HEK293T (cell line): ENCODE data around the gene TKTL1.

Experiments
- CTCF ChIA-PET: fragments of 350-600 bp; formaldehyde crosslinking; extraction: SDS; loops from one replicate; lab custom pipeline; 2021; ENCODE audit warnings: antibody characterized with exemption, inconsistent platforms; lab: Yijun Ruan, JAX
- POLR2A ChIA-PET: fragments of 350-600 bp; formaldehyde crosslinking; extraction: SDS; loops from one replicate; lab custom pipeline; 2020; ENCODE audit warnings: antibody characterized with exemption, inconsistent platforms; lab: Yijun Ruan, JAX
- DNase-seq: peaks from one replicate; pipeline ENCODE4 v3.0.0; 2012; ENCODE audit warnings: mixed read lengths; ENCODE audit errors: extremely low spot score
- ARNT ChIP-seq: fragments of 450-650 bp; IDR thresholded peaks from 2 replicates; pipeline ENCODE4 v1.6.1; 2017; ENCODE audit warnings: mild to moderate bottlenecking
- BHLHE40 ChIP-seq: fragments of 450-650 bp; IDR thresholded peaks from 2 replicates; pipeline ENCODE4 v1.6.1; 2016; ENCODE audit warnings: mild to moderate bottlenecking, moderate library complexity, borderline replicate concordance
- CTBP1 ChIP-seq: fragments of 450-650 bp; IDR thresholded peaks from 2 replicates; pipeline ENCODE4 v1.6.1; 2016; ENCODE audit warnings: borderline replicate concordance
- ELF4 ChIP-seq: fragments of 450-650 bp; IDR thresholded peaks from 2 replicates; pipeline ENCODE4 v1.6.1; 2017; ENCODE audit warnings: antibody characterized with exemption
- FOXA1 ChIP-seq: fragments of 450-650 bp; IDR thresholded peaks from 2 replicates; pipeline ENCODE4 v1.6.1; 2016; ENCODE audit warnings: mild to moderate bottlenecking
- FOXK2 ChIP-seq: fragments of 450-650 bp; IDR thresholded peaks from 2 replicates; pipeline ENCODE4 v1.6.1; 2016; ENCODE audit warnings: mild to moderate bottlenecking
- FOXM1 ChIP-seq: fragments of 450-650 bp; IDR thresholded peaks from 2 replicates; pipeline ENCODE4 v1.6.1; 2017; ENCODE audit warnings: mild to moderate bottlenecking, borderline replicate concordance
- HDGF ChIP-seq: fragments of 450-650 bp; IDR thresholded peaks from 2 replicates; pipeline ENCODE4 v1.6.1; 2017; ENCODE audit warnings: antibody characterized with exemption, borderline replicate concordance
- L3MBTL2 ChIP-seq: fragments of 450-650 bp; conservative IDR thresholded peaks from 2 replicates; pipeline ENCODE4 v1.6.1; 2016; ENCODE audit warnings: mild to moderate bottlenecking
- LEF1 ChIP-seq: fragments of 450-650 bp; IDR thresholded peaks from 2 replicates; pipeline ENCODE4 v1.6.1; 2017; ENCODE audit warnings: mild to moderate bottlenecking, borderline replicate concordance
- NFRKB ChIP-seq: fragments of 450-650 bp; IDR thresholded peaks from 2 replicates; pipeline ENCODE4 v1.6.1; 2016; ENCODE audit warnings: mild to moderate bottlenecking, moderate library complexity
- SP1 ChIP-seq: fragments of 450-650 bp; IDR thresholded peaks from 2 replicates; pipeline ENCODE4 v1.6.1; 2017
- SUZ12 ChIP-seq: fragments of 450-650 bp; IDR thresholded peaks from 2 replicates; pipeline ENCODE4 v1.6.1; 2016; ENCODE audit warnings: mild to moderate bottlenecking
- TARDBP ChIP-seq: fragments of 450-650 bp; IDR thresholded peaks from 2 replicates; pipeline ENCODE4 v1.6.1; 2016
- ZNF384 ChIP-seq: fragments of 450-650 bp; IDR thresholded peaks from 2 replicates; pipeline ENCODE4 v1.6.1; 2016
- TF ChIP-seq, protein P1 (sequence below): fragments of 450-650 bp; IDR thresholded peaks from 2 replicates; pipeline ENCODE4 v1.6.1; 2016

Gene TKTL1

DNA sequence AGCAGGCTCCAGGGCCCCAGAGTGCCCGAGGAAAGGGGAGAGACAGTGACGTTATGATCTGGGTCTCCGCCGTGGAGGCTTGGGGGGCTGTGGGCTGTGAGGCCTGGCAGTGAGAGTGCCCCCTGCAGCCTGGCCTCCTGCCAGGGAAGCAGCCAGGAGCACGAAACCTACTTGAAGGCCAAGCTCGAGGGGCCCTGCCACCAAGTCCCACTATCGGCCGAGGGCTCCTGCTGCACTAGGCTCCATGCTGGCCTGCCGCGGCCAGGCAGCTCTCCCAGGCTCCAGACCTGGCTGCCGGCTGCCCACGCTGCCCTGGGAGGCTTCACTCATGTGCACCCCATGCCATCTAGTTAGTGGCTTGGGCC is 60.2 kb downstream of the TKTL1 start:
- POLR2A ChIA-PET: no interaction called here
- no peak for DNase-seq
- TF ChIP-seq ARNT (no peak), SUZ12 (no peak)
- CTCF ChIA-PET: no interaction called here

DNA sequence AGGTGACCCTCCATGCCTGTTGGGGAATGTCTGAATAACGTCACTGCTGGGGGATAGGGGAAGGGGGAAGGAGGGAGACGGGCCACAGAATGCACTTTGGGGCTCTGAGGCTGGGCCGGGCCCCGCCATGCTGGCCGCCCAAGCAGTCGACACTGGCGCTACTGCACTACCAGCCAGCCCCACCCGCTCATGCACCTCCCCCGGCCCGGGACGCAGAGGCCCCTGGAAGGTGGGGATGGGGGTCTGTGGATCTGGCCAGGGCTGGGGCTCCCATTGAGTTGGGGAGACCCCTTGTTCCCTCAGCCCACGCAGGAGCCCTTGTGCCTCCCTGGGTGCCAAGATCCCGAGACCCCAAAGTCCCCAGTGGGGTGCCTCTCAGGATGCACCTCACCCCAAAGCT is 61.0 kb downstream of the TKTL1 start:
- TF ChIP-seq LEF1: no peak
- TF ChIP-seq, protein P1, sequence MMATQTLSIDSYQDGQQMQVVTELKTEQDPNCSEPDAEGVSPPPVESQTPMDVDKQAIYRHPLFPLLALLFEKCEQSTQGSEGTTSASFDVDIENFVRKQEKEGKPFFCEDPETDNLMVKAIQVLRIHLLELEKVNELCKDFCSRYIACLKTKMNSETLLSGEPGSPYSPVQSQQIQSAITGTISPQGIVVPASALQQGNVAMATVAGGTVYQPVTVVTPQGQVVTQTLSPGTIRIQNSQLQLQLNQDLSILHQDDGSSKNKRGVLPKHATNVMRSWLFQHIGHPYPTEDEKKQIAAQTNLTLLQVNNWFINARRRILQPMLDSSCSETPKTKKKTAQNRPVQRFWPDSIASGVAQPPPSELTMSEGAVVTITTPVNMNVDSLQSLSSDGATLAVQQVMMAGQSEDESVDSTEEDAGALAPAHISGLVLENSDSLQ: no peak
- TF ChIP-seq SP1: no peak
- no peak for TF ChIP-seq SUZ12
- TF ChIP-seq ELF4: no peak
- DNase-seq: no peak
- ChIA-PET POLR2A (no interaction called here), CTCF (no interaction called here)

DNA sequence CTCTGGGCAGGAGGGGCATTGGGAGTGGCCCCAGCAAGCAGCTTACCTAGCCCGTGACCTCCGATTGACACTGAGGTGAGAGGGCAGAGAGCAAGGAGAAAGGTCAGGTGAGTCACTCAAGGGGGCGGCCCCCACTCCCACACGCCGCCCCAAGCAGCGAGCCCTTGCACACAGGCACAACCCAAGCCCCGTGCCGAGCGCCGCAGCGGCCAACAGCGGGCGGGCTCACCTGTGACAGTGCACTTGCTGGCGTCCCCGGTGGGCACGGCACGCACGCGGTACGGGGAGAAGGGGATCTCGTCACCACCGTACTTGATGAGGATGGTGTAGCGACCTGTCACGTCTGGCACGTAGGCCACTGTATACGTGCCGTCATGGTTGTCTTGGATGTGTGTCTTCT is 61.6 kb downstream of the TKTL1 start:
- no peak for DNase-seq
- ChIA-PET POLR2A (no interaction called here), CTCF (no interaction called here)
- TF ChIP-seq, protein P1: no peak
- no peak for TF ChIP-seq TARDBP
- TF ChIP-seq HDGF: no peak
- no peak for TF ChIP-seq CTBP1
- TF ChIP-seq FOXK2: no peak
- TF ChIP-seq FOXA1: no peak
- TF ChIP-seq SP1: no peak
- no peak for TF ChIP-seq SUZ12

DNA sequence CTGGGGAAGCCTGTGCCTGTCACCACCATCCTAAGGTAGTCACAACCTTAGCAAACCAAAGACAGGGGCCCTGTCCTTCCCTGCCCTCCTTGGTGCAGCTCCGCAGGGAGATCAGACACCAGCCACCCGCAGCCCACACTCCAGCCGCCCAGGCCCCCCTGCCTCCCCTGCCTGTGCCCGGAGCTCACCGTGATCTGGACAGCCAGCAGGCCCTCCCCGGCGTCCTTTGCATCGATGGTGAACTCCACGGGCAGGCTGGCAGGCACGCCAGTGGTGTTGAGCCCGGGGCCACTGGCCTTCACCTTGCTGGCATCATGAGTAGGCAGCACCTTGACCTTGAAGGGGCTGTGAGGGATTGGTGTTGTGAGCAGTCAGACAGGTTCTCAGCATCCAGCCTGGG is 62.4 kb downstream of the TKTL1 start:
- POLR2A ChIA-PET: no interaction called here
- no peak for TF ChIP-seq NFRKB
- CTCF ChIA-PET: no interaction called here
- DNase-seq: no peak

DNA sequence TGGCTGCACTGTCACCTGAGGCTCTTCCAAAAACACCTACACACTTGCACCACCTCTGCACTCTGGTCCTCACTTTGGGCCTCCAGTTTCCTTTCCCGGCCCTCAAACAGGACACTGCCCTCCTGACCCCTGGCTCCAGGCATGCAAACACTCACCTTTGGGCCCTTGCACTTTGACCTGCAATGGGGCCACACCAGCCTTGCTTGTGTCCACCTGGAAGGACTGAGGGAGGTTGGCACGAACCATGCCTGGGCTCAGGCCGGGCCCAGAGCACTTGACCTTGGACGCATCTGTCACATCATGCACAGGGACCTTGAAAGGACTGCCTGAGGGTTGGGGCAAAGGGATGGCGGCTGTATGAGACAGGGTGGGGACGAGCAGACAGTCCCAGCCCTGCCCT is 63.2 kb downstream of the TKTL1 start:
- POLR2A ChIA-PET: no interaction called here
- no peak for DNase-seq
- TF ChIP-seq CTBP1: no peak
- TF ChIP-seq, protein P1: no peak
- CTCF ChIA-PET: no interaction called here

DNA sequence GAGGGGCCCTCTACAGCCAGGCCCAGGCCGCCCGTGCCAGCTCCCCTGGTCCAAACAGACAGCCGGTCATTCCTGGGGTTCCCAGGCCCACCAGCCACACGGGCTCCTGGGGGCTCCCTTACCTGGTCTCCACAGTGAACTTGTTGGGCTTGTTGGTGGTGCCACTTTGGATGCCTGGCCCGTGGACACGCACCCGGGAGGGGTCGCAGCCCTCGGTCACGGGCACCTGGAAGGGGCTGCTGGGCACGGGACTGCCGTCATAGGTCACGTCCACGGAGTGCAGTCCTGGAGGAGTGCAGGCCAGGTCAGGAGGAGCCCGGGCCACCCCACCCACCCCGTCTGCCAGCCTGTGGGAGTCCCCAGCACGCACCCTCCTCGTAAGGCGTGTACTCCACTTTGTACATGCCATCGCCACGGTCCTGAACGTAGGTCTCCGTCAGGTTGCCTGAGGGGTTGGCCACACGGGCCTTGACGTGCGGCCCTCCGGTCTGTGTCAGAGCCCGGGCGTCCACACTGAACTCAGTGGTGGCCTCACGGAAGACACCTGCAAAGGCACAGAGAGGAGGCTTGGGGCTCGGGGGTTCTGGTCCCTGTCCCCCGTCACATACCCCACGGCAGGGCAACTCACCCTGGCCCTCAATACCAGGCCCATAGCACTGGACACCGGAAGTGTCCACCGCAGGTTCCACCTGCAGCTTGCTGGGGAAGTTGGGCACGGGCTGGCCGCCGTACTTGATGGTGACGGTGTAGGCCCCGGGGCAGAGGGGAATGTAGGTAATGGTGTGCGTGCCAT is 64.0 kb downstream of the TKTL1 start:
- CTCF ChIA-PET: no interaction called here
- TF ChIP-seq FOXM1: no peak
- TF ChIP-seq ELF4: no peak
- no peak for TF ChIP-seq SUZ12
- TF ChIP-seq CTBP1: no peak
- no peak for TF ChIP-seq TARDBP
- no peak for TF ChIP-seq ZNF384
- TF ChIP-seq FOXA1: no peak
- no peak for TF ChIP-seq SP1
- no peak for TF ChIP-seq FOXK2
- TF ChIP-seq LEF1: no peak
- TF ChIP-seq, protein P1: no peak
- no peak for TF ChIP-seq HDGF
- TF ChIP-seq NFRKB: no peak
- TF ChIP-seq L3MBTL2: no peak
- no peak for TF ChIP-seq BHLHE40
- POLR2A ChIA-PET: no interaction called here
- no peak for DNase-seq

DNA sequence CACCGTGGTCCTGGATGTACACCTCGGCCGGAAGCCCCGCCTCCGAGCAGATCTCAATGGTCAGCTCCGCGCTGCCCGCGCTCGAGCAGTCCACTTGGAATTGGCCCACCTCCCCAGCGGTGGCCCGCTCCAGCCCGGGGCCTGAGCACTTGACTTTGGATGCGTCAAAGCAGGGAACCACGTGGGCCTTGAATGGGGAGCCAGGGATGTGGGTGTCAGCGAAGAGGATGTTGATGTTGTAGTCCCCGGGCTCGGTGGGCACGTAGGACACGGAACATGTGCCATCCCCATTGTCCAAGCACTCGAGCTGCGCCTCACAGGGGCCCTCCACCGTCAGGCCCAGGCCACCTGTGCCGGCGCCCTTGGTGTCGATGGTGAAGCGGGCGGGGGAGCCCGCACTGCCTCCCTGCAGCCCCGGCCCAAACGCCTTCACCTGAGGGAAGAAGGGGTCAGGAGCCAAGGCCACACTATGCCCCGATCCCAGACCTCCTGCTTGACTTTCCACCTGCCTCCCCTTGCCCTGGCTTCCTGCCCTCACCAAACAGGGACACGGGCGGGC is 64.6 kb downstream of the TKTL1 start:
- no peak for DNase-seq
- POLR2A ChIA-PET: no interaction called here
- TF ChIP-seq SUZ12: no peak
- CTCF ChIA-PET: no interaction called here
